Stimulated activated CD8-positive, alpha-beta memory T cell treated with anti-CD3 and anti-CD28 coated beads, Interleukin-4, amount 100 ng/mL, for 24 hours (primary cell): Measurements from ENCODE around the gene KRR1.
A peak's percentile ranks its signal among the peaks of the same experiment; 100 is the strongest.

ENCODE experiments used
- DNase-seq: peaks from one replicate; pipeline ENCODE4 v3.0.0-alpha.2; 2020; ENCODE audit warnings: low read depth

The KRR1 gene

DNA sequence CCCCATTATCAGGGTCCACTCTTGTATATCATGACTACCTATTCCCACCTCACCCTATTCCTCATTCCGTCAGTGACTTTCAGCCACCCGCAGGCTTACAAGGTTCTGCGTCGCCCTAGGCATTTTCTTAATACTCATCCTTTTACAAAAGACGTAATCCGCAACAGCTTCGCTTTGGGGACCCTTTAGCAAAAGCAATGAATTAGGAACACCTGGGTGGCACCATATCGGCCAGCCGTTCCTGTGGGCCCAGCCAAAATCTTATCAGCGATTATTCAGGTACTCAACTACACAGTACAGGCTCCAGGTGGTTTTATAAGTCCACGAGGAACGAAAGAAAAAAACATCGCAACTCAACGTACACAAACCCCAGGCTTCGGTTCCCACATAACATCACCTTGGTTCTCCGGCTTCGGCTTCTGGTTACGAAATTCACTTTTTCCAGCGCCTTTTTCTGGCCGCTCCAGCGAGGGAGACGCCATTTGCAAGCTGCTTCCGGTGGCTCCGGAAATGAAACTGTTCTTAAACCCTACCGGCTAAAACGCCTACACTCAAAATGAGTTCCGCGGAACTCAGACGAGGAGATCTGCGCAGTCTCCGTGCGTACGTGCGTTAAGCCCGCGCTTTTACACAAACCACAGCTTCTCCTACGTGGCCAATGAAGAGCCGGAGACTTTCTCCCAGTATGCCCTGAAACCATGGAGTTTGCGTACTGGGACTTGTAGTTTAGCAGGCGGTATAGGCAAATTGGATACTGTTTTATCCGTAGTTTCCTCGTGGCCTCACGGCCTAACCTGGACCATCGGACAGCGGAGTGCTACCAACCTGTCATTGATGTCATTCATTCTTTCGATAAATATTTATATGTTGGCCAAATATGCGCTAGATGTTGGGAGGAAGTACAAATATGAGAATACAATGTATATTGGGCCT, at the start of gene KRR1:
KRR1 (minus strand) TSS at position 494 of the 933 bp plus-strand sequence; CDS start at position 482, 12 bp downstream.
- peak; percentile 78 for DNase-seq

DNA sequence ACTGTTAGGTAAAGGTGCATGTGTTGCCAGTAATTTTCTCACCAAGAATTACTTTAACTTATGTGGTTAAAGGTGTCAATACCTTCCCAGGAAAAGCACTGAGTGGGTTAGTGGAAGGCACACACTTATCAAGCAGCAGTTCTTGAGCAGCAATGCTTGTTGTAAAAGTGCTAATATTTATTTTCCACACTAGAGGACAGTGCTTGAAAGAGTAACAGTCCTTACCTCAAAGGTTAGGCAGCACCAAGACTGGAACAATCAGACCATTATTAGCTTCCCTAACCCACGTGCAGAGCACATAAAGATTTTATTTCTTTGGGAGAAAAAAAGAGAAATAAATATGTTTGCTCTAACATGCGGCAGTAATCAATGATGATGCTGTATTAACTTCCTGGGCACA, 48.8 kb upstream of the KRR1 start:
- DNase-seq = no peak

DNA sequence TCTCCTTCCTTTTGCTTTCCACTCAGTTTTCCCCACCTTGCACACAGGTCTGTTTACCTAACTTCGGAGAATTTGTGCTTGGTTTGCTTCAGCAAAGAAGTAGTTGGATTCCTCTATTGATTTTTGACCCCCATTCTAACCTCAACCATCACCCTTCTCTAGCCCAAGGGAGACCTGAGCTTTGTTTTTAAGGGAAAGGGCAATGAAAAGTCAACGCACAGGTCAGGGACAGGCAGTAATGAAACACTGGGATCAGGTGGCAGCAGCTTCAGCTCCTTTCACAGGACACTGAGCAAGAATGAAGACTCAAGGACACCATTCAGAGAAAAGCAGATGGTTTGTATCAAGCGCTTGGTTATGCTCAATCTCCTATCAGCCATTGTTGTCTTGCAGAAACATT, 46.9 kb upstream of the KRR1 start:
- DNase-seq = no peak

DNA sequence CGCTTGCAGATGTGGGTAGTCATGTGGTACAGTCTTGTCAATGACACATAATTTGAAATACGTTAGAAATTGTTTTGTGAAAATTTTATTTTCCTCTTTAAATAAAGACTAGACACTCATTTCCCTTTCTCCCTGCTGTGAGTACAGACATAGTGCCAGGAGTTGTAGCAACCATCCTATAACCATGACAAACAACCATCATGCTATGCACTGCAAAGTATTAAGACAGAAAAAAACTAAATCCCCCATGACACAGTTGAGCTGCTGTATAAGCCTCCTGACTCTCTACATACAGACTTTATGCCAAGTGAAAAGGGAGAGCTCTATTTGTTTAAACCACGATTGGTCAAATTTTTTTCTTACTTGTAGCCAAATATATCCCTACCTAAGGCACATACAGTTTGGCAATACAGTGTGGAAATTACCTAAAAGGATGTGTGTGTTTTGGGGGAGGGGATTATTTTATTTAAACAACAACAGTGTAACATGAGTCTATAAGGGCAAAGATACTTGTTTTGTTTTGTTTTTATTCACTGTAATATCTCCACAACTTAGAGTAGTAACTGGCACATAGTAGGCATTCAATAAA, 45.0 kb upstream of the KRR1 start:
- DNase-seq = no peak

DNA sequence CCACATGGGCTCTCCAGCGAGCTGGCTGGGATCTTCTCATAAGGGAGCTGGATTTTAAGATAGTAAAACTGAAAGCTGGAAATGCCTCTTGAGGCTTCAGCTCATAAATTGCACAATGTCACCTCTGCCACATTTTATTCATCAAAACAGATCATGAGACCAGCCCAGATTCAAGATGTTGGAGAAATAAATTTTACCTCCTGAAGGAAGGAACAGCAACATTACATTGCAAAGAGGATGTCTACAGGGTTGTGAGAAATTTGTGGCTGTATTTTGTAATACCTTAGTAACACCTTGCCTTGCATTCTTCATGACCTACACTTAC, 43.1 kb upstream of the KRR1 start:
- no peak for DNase-seq

DNA sequence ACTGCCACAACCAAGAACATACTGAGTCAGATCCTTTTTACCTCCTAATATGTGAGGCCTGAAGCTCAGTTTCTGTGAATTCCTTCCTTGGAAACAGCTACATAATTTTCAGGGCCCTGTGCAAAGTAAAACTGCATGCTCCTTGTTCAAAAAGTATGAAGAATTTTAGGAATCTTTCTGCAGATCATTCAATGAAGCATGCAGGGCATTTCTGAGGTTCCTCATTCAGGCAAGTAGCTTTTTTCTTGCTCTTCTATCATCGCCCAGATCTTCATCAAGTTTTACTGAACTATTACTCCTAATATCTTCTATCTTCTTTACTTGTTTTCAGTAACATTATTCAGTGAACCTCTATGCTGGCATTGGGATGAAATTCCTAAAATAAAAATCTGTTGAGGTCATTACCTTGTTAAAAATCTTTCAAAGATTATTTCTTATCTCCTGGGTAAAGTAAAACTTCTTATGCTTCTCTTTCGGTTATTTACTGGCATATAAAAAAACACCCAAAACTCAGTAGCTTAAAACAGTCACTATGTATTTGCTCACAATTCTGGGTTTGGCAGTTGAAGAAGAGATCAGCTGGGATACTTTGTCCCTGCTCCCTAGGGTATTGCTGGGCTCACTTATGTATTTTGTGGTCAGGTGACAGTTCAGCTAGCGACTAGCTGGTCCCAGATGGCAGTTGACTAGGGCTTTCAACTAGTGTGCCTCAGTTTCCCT, 42.6 kb upstream of the KRR1 start:
- no peak for DNase-seq

DNA sequence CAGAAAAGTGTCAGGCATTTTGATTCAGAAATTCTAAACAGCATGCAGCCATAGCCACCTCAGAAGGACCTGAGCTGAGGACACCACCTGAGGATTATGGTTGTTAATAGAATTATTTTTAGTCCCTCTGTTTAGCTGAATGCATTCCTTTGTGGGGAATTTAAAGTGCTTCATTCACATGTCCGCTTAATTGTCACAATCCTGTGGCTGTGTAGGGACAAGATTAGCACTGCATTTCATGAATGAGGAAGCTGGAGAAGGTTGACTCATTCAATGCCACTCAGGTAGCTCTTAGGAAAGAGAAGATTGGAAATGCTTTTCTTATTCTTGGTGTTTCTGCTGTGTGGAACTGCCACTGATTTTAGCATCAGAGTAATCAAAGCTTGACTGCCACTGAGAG, 42.0 kb upstream of the KRR1 start:
- DNase-seq = no peak

DNA sequence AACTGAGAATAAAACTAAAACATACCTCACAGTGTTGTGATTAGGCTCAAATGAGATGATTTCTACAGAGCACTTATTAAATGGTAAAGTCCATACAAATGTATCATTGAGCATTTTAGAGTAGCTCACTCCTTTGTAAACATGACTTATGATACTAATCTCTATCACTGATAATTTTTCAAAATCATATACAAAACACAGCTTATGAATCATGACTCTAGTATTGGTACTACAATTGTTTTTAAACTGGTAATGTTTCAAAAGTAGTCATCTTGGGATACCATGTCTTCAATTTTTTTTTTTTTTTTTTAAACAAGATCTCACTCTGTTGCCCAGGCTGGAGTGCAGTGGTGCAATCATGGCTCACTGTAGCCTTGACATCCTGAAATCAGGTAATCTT, 40.1 kb upstream of the KRR1 start:
- DNase-seq = no peak

DNA sequence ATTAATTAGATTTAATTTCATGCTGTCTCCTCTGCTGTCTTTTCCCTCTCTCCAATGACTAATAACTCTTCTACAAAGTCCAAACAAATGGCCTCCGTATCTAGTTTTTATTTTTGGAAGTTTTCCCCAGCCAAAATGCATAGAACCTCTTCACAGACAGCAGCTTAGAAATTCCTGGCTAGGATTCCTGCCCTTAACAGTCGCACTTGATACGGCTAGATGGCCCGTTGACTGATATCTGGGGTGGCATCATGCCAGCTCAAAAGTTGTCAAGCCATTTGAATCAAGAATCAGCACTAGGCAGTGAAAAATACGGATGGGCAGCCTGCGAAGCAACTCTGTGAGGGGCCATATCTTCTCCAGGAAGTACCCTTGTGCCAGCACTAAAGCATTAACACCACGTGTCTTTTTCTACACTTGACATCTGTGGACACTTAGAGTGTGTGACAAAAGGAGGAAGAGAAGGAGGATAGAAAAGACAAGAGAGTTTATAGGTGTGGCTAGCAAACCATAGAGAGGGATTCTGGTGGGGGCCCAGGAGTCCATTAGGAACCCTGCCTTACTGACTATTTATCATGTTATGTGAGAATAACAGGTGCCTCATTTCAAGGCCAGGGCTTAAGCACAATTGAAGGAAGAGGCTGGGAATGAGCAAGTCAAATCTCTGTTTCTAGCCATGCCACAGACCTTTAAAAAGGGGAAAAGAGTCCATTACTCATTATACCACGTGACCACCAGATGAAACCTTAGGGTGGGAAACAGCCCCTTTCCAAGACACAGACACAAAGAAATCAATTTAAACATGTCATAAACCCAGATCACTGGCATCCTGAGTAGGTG, 39.2 kb upstream of the KRR1 start:
- no peak for DNase-seq

DNA sequence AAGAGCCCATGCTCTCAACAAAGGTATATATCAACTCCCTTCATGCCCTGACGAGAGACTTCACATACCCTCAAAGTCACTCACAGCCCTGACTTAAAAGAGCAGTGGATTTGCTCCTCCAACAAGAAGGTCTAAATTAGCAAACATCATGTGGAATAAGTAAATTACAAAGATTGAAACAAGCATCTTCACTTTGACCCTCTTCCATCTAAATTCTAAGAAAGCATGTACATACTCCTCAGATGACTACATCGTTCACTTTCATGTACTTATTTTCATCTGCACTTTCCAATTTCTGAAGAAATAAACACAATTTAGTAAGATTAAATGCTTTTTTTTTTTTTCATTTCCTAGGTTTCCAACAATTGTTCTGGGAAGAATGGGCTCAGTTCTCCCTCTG, 38.6 kb upstream of the KRR1 start:
- DNase-seq = no peak

DNA sequence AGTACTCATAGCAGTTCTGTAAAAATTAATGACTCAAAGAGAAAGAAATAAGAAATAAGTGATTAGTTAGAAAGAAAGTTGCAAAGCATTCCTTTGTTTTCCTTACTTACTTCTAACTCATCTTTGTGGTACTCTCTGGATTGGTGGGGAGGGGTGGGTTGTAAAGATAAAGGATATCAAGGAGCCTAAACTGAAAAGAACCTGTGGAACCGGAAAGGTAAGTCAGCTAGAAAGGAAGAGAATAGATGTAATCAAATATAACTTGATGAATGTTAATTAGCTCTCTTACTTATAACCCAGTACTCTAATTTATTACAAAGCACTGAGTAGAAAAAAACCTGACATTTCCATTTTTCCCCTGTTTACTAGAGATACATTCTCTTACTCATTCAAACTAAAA, 37.5 kb upstream of the KRR1 start:
- DNase-seq = no peak

DNA sequence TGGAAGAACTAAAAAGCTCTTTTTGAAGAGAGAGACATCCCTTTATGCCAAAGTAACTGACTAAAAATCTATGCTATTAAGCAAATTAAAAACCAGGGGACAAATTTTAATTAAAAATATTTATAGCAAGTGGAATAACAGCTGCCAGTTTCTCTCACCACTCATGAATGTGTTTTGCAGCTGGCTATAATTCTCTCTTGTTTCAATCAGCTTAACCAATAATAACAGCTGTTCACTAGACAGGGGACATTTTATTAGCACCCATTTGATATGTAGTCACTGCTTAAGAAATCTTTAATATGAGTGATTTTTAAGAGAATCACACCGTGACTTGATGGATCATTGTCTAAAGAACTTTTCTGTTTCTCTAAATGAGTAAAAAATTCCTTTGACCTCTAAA, 34.2 kb upstream of the KRR1 start:
- no peak for DNase-seq

DNA sequence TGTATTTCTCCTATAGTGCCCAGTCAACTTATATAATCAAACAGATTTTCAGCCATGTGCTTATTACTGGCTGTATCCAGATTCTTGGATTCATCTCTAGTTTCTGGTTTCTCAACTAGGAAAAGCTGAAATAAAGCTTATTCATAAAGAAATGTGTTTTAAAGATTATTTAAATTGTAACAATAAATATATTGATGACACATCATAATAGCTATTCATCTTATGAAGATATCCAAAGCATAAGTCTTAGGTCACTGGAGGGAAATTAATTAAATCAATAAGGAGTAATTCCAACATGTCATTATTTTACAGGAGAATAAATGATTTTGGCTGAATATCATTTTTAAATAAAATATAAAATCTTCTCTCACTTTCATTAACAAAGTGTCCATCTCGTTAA, 32.1 kb upstream of the KRR1 start:
- DNase-seq = no peak

DNA sequence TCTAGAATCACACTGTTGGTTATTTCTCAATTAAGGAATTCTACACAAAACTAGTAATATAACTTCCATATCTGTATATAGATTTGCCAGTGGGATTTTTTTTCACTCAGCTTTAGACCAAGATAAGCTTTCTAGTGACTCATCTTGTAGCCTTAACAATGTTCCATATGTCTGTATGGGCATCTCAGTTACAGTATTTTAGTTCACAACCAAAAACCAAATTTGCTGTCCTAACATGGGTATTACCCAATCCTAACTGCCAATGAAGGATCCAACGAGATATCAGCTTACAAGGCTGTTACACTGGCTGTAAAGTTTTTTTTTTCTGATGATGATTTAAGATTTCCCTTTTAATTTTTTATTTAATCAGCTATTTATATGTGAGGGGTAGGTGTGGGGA, 31.5 kb upstream of the KRR1 start:
- no peak for DNase-seq

DNA sequence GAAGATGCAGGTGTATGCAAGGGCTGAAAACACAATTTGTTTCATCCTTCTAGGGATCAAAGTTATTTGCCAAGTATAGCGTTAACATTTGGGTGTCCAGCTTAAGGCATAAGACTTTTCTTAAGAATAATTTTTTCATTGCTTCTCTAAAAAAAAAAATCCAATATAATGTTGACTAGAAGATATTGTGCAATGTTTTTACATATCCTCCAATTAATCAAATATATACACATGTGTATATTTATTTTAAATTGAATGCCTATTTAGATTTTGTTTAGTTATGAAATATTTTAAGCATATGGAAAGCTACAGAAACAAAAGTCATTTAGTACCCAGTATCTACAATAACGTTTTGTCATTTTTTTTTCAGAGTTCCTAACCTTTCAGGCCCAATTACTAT, 28.5 kb upstream of the KRR1 start:
- no peak for DNase-seq

DNA sequence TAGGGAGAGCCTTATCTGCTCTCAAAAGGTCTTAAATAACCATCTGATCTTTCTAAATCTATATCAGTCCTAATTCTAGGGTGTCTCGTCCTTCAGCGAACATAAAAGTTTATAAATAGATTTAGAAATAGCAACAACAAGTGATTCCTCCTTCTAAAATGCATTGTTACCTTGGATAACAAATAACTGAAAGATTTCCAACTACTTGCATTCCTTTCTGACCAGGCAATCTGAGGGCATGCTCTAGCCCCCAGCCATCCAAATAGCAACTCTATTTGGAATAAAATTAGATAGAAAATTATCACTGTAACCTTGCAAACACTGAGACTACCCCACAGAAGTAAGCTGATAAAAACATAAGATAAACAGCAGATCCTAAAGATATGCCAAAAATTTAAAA, 21.8 kb upstream of the KRR1 start:
- no peak for DNase-seq

DNA sequence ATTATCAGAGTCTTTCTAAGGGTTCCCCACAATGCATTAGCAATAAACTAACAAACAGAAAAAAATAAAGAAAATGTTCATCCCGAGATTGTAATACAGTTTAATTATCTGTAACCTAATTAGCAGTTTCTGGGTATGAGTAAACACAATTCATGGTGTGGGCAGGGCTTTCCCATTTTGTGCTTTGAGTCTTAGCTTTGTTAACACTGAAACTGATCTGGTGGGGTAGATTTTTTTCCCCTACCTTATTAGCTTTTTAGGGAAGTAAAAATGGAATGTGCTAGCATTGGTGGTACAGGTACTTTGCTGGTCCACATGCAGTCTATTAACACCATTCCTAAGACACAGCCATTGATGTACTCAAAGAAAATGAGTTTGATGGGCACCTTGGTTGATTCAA, 18.4 kb upstream of the KRR1 start:
- no peak for DNase-seq

DNA sequence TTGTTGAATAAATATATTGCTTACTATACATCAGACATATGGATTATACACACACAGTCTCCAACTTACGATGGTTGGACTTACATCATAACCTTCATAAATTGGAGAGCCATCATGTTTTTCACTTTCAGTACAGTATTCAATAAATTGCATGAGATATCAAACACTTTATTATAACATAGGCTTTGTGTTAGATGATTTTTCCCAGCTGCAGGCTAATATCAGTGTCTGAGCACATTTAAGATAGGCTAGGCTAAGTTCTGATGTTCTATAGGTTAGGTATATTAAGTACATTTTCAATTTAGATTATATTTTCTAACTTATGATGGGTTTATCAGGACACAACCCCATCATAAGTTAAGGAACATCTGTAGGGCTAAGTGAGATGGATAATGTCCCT, 17.9 kb upstream of the KRR1 start:
- no peak for DNase-seq

DNA sequence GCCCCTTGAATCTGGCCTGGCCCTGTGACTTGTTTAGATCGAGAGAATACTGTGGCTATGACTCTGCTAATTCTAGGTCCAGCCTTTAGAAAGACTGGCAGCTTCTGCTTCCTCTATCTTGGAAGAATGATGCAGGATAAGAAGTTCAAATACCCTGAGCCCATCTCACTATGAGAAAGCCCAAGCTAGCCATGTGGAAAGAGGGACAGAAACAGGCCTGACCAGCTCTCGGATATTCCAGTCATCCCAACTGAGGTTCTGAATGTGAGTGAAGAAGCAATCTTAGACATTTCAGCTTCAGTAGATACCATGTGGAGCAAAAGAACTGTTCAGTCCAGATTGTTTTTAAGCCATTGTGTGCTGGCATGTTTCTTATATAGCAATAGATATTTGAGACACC, 17.3 kb upstream of the KRR1 start:
- no peak for DNase-seq

DNA sequence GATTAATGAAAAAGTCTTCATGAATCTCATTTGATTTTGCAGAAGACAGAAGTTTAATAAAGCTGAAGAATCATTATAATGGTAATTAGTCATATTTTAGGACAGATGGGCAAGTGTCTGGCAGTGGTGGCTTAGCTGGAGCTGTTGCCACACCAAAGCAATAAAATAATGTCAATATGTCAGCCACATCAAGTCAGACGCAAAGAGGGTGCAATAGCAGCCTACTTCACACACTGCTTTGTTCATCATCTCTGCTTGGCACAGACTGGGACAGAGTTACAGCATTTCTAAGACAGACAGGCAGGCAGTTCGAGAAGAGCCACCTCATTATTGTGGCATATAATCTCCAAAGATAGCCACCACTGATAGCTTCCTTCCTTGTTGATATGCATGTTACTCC, 16.9 kb upstream of the KRR1 start:
- DNase-seq = no peak

DNA sequence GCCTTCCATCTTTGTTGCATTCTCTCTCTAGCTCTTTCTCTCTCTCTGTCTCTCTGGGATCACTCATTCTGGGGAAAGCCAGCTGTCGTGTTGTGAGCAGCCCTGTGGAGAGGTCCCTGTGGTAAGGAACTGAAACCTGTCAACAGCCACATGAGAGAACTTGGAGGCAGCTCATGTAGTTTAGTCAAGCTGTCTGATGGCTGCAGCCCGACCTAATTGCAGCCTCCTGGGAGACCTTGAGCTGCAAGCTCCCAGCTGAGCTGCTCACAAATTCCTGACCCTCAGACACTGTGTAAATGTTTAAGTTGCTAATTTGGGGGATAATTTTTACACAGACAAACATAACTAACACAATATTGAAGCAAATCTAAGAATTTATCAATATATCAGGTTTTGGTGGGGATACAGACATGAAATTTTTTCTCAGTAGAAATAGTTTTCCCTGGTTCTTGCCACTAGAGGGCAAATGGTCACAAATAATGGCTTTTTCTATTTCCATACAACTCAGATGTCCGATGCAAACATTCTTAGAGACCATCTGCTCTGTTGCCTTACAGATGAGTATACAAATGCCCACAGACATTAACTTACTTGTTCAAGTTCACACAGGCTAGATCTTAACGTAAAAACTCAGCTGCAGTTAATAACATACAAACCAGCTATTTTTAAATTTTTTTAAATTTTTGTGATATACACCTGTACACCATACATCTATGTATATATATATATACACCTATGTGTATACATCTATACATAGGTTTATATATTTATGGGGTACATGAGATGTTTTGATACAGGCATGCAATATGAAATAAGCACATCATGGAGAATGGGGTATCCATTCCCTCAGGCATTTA, 15.5 kb upstream of the KRR1 start:
- no peak for DNase-seq
